ENCODE results near the gene PSMC2. TPM values are rescaled to one million over a fixed set of nuclear protein-coding genes. Genes with fewer than 3 reads are reported as not detected.

The PSMC2 gene
- polyA plus RNA-seq, 1 donor from 2014 or later: 192 TPM

GRCh38 chr7:103338864-103339263, 8.6 kb upstream of the PSMC2 start:
- no peaks in the 10 kb centered on the region for H3K9me3 ChIP-seq (ENCODE audit: low read length)
- TF ChIP-seq REST (IDR thresholded peaks at IDR 0.05; ENCODE audit: borderline replicate concordance) (no peak), MXI1 (conservative IDR thresholded peaks at IDR 0.05; ENCODE audit: poor library complexity, severe bottlenecking) (no peak)
- H3K9ac ChIP-seq (ENCODE audit: low read length): no peak overlapping the region
- no peaks in the 10 kb centered on the region for H4K20me1 ChIP-seq (ENCODE audit: insufficient read depth)
- H3K4me2 ChIP-seq (ENCODE audit: low read length): no peak overlapping the region
- H3K27me3 ChIP-seq (ENCODE audit: insufficient read depth, low read depth, low read length): no peaks in the 10 kb centered on the region
- no peaks in the 10 kb centered on the region for H3F3A ChIP-seq (ENCODE audit: insufficient read depth, low read length, poor library complexity, severe bottlenecking)
- no peak overlapping the region for H3K27ac ChIP-seq (ENCODE audit: low read length)
- H3K4me3 ChIP-seq (ENCODE audit: low read length): no peak overlapping the region
- peaks cover 12% of the 10 kb centered on the region for H3K79me2 ChIP-seq (replicated peaks; ENCODE audit: insufficient read depth, low read length)
- H2AFZ ChIP-seq (ENCODE audit: low read depth, low read length): no peak overlapping the region
- no peaks in the 10 kb centered on the region for H3K9me2 ChIP-seq (ENCODE audit: insufficient read depth, low read length)
- no peaks in the 10 kb centered on the region for H3K36me3 ChIP-seq (ENCODE audit: insufficient read depth, low read length)

GRCh38 chr7:103341466-103341865, 6.0 kb upstream of the PSMC2 start:
- H2AFZ ChIP-seq (ENCODE audit: low read depth, low read length): no peak overlapping the region
- no peak overlapping the region for H3K27ac ChIP-seq (ENCODE audit: low read length)
- no peaks in the 10 kb centered on the region for H3F3A ChIP-seq (ENCODE audit: insufficient read depth, low read length, poor library complexity, severe bottlenecking)
- TF ChIP-seq CTCF (IDR thresholded peaks at IDR 0.05; ENCODE audit: poor library complexity, severe bottlenecking): no peak
- no peak for TF ChIP-seq REST (IDR thresholded peaks at IDR 0.05; ENCODE audit: borderline replicate concordance)
- TF ChIP-seq EZH2 (IDR thresholded peaks at IDR 0.05; ENCODE audit: borderline replicate concordance, insufficient read depth, low read length, poor library complexity, severe bottlenecking): no peak
- no peak for TF ChIP-seq MXI1 (conservative IDR thresholded peaks at IDR 0.05; ENCODE audit: poor library complexity, severe bottlenecking)
- TF ChIP-seq RAD21 (conservative IDR thresholded peaks at IDR 0.05): no peak
- no peak for TF ChIP-seq EP300 (conservative IDR thresholded peaks at IDR 0.05; ENCODE audit: poor library complexity, severe bottlenecking)
- no peak for TF ChIP-seq SMC3 (conservative IDR thresholded peaks at IDR 0.05; ENCODE audit: poor library complexity)
- TF ChIP-seq TAF1 (IDR thresholded peaks at IDR 0.05; ENCODE audit: low read depth): no peak
- TF ChIP-seq POLR2AphosphoS5 (IDR thresholded peaks at IDR 0.05): no peak
- H3K27me3 ChIP-seq (ENCODE audit: insufficient read depth, low read depth, low read length): no peaks in the 10 kb centered on the region
- H3K9me3 ChIP-seq (ENCODE audit: low read length): no peaks in the 10 kb centered on the region
- no peaks in the 10 kb centered on the region for H3K9me2 ChIP-seq (ENCODE audit: insufficient read depth, low read length)
- H3K4me2 ChIP-seq (ENCODE audit: low read length): no peak overlapping the region
- H3K4me3 ChIP-seq (ENCODE audit: low read length): no peak overlapping the region
- no peaks in the 10 kb centered on the region for H4K20me1 ChIP-seq (ENCODE audit: insufficient read depth)
- no peak overlapping the region for H3K9ac ChIP-seq (ENCODE audit: low read length)
- no peaks in the 10 kb centered on the region for H3K36me3 ChIP-seq (ENCODE audit: insufficient read depth, low read length)
- peaks cover 22% of the 10 kb centered on the region for H3K79me2 ChIP-seq (replicated peaks; ENCODE audit: insufficient read depth, low read length)

All from neural cell (in vitro differentiated cells).